Fibroblast of peridontal ligament (primary cell): Measurements from ENCODE around the gene ZNF536.

Experiments
- DNase-seq: peaks from one replicate; pipeline ENCODE4 v3.0.0-alpha.2; 2010; ENCODE audit errors: extremely low read depth

Gene ZNF536

GRCh38 chr19:30606114-30607050, 234.2 kb downstream of the ZNF536 start:
- DNase-seq: no peak
